Endothelial cell (in vitro differentiated cells): Measurements from ENCODE around the gene USP6. TPM values are rescaled to one million over a fixed set of nuclear protein-coding genes. Genes with fewer than 3 reads are reported as not detected.
A peak's percentile ranks its signal among the peaks of the same experiment; 100 is the strongest.

Source experiments
- DNase-seq: peaks from one replicate; pipeline ENCODE4 v3.0.0; 2021; ENCODE audit warnings: low spot score
- H3K27ac Mint-ChIP-seq: one replicate; pipeline ENCODE4 v1.8.0; 2021; ENCODE audit warnings: mixed read lengths, inconsistent platforms; ENCODE audit not compliant: unreplicated experiment
- H3K27me3 Mint-ChIP-seq: one replicate; pipeline ENCODE4 v1.8.0; 2021; ENCODE audit warnings: mild to moderate bottlenecking, moderate library complexity, mixed read lengths, inconsistent platforms; ENCODE audit not compliant: unreplicated experiment
- H3K36me3 Mint-ChIP-seq: one replicate; pipeline ENCODE4 v1.8.0; 2021; ENCODE audit warnings: mild to moderate bottlenecking, low read depth, mixed read lengths, inconsistent platforms; ENCODE audit not compliant: unreplicated experiment
- H3K4me1 Mint-ChIP-seq: one replicate; pipeline ENCODE4 v1.8.0; 2021; ENCODE audit warnings: mild to moderate bottlenecking, mixed read lengths, inconsistent platforms; ENCODE audit not compliant: unreplicated experiment
- H3K4me3 Mint-ChIP-seq: one replicate; pipeline ENCODE4 v1.8.0; 2021; ENCODE audit warnings: mild to moderate bottlenecking, mixed read lengths, inconsistent platforms; ENCODE audit not compliant: unreplicated experiment
- H3K9me3 Mint-ChIP-seq: one replicate; pipeline ENCODE4 v1.8.0; 2021; ENCODE audit warnings: mixed read lengths, inconsistent platforms; ENCODE audit not compliant: unreplicated experiment
- CTCF ChIP-seq: fragments of 200-600 bp; sonication (generic); IDR thresholded peaks from one replicate; pipeline ENCODE4 v1.5.0; 2021; ENCODE audit warnings: antibody characterized with exemption; ENCODE audit not compliant: unreplicated experiment
- total RNA-seq: library from RNA; stranded (reverse); fragmentation: NEBNext Ultra II Directional; extraction: Animal tissue kit (Norgen Biotek cat#: 25700); gene quantifications from one replicate; pipeline ENCODE4 v1.2.1, GENCODE V29; 2021; ENCODE audit not compliant: unreplicated experiment

The USP6 gene
- total RNA-seq, 1 donor from 2014 or later: 5.6 TPM

- no peak for DNase-seq
- H3K27me3 Mint-ChIP-seq: peaks cover 15% of the 10 kb centered on the region
- no peaks in the 10 kb centered on the region for H3K4me1 Mint-ChIP-seq
- H3K36me3 Mint-ChIP-seq: peaks cover 62% of the 10 kb centered on the region
- peaks cover 41% of the 10 kb centered on the region for H3K9me3 Mint-ChIP-seq
- TF ChIP-seq CTCF: no peak
- no peak overlapping the region for H3K27ac Mint-ChIP-seq
- H3K4me3 Mint-ChIP-seq: peak overlapping the region; percentile 48
These were observed 63.2 kb downstream of the USP6 start for GRCh38 chr17:5179003-5179402.

GRCh38 chr17:5181509-5182305 lies 65.9 kb downstream of the USP6 start:
- H3K4me3 Mint-ChIP-seq: peak overlapping the region; percentile 80
- peaks cover 56% of the 10 kb centered on the region for H3K9me3 Mint-ChIP-seq
- peaks cover 15% of the 10 kb centered on the region for H3K27me3 Mint-ChIP-seq
- TF ChIP-seq CTCF: no peak
- H3K27ac Mint-ChIP-seq: no peak overlapping the region
- H3K4me1 Mint-ChIP-seq: no peaks in the 10 kb centered on the region
- peaks cover 69% of the 10 kb centered on the region for H3K36me3 Mint-ChIP-seq
- DNase-seq: no peak

GRCh38 chr17:5182597-5183409 lies 67.0 kb downstream of the USP6 start:
- Mint-ChIP-seq H3K27ac (no peak overlapping the region), H3K9me3 (peaks cover 62% of the 10 kb centered on the region), H3K27me3 (peaks cover 17% of the 10 kb centered on the region)

GRCh38 chr17:5183410-5183793 lies 67.6 kb downstream of the USP6 start:
- DNase-seq: no peak
- Mint-ChIP-seq H3K36me3 (peaks cover 79% of the 10 kb centered on the region), H3K4me1 (no peaks in the 10 kb centered on the region), H3K9me3 (peaks cover 65% of the 10 kb centered on the region), H3K27me3 (peaks cover 17% of the 10 kb centered on the region), H3K4me3 (peak overlapping the region; percentile 78), H3K27ac (no peak overlapping the region)
- no peak for TF ChIP-seq CTCF

More at GRCh38 chr17:5182597-5183409, 67.0 kb downstream of the USP6 start:
- no peaks in the 10 kb centered on the region for H3K4me1 Mint-ChIP-seq
- DNase-seq: no peak
- peak overlapping the region; percentile 78 for H3K4me3 Mint-ChIP-seq
- peaks cover 75% of the 10 kb centered on the region for H3K36me3 Mint-ChIP-seq
- no peak for TF ChIP-seq CTCF
